ENCODE results near the gene TDRD9. TPM values are rescaled to one million over a fixed set of nuclear protein-coding genes. Genes with fewer than 3 reads are reported as not detected.

The TDRD9 gene
- polyA plus RNA-seq, 3 donors, result 2.4 to 3.6 (median 2.7) TPM

DNA sequence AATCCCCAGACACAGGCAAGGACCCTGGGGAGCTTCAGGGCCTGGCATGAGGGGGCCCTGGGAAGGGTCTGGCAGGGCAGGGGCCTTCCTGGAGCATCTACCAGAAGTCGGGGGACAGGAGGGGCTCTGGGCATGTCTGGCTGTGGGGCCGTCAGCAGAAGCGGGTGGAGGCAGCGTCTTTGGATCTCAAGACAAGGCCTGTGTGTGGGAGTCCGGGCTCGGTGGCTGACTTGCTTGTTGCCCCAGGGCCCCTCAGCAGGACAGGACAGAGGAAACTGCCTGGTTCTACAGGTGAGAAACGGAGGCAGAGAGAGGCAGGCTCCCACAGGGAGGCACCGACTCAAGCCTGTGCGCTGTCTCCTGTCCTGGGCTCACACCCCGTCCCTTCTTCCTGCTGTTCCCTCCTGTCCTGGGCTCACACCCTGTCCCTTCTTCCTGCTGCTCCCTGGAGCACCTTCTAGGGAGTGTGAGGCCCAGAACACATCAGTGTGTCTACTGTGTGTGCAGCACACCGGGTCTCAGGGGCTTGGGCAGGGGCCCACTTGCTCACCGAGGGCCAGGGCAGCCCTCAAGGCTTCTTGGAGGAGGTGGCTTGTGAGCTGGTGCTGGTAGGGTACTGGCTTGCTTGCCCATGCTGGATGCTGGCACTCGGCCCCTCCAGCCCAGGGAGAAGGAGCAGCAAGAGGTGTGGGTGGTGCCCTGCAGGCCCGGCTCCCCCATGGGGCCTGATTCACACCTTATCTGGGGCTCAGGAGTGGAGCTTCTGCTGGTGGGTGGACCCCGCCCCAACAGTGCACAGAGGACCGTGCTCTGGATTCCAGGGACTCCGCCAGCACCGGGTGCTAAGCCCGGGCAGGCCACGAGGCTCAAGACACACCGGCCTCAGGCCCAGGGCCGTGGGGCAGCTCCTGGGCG lies 172.2 kb downstream of the TDRD9 start:
- no peak for DNase-seq (ENCODE audit: low read depth in 3 of 3, low spot score in 2 of 3)

DNA sequence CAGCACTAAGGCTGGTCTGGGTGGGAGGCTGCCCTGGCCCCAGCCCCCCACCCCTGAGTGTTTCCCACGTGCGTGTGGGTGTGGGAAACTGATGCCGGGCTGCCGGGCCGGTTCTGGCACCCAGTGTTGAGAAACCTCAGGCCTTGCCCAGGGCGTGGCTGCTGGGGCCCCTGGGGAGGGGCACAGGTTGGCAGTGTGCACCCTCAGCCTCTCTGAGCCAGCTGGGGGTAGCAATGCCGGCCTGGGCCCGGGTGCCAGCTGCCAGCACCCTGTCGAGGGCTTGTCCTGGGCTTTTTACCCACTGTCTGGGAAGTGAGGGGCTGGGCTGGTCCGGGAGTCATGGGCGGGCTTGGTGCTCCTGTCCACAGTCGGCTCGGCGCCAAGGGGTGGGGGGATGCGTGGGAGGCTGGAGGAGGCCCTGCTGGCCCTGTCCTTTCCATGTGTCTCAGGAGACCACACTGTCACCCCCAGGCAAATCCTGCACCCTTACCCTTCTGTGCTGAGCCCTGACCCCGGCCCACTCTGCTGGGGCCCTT lies 172.9 kb downstream of the TDRD9 start:
- no peak for DNase-seq (ENCODE audit: low read depth in 3 of 3, low spot score in 2 of 3)

DNA sequence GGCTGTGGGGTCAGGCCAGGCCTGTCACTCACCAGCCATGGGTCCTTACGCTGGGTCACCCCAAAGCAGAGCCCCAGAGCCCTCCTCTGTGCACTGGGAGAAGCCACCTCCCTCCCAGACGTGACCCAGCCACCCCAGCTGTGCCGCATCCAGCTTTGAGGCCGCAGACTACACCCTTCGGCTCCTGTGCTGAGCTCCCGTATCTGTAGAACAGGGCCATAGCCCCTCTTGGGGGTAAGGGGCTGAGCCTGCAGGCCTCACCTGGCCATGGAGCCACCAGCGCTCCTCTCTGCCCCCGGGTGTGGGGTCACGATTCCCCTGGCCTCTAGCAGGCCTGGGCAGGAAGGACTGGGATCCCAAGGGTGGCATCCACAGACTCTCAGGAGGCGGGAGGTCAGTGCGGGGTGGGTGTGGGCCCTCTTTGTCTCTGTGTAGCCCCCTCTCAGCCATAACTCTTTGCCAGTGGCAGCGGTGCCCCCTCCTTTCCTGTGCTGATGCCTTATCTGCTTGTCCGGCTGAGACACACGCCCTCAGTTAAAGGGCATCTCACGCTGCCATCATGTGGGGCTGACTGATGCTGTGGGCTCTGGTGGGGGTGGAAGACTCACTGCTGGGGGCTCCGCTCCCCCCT lies 173.5 kb downstream of the TDRD9 start:
- no peak for DNase-seq (ENCODE audit: low read depth in 3 of 3, low spot score in 2 of 3)

Other genes with a start within 250 kb of the TDRD9 start
- 10 to 100 TPM; 11.3 to 13.5 (median 12.2) TPM for gene XRCC3, start 213.0 kb upstream of the TDRD9 start, polyA plus RNA-seq (ENCODE audit: insufficient read length in 3 of 3)
- gene ZFYVE21, start 212.6 kb upstream of the TDRD9 start, polyA plus RNA-seq (ENCODE audit: insufficient read length in 3 of 3), result 10 to 100 TPM; 48.7 to 53.6 (median 49.6) TPM
- 10 to 100 TPM; 28.4 to 30.9 (median 29.4) TPM for gene PPP1R13B, start 80.9 kb upstream of the TDRD9 start, polyA plus RNA-seq (ENCODE audit: insufficient read length in 3 of 3)
- gene RD3L, start 14.1 kb downstream of the TDRD9 start, polyA plus RNA-seq (ENCODE audit: insufficient read length in 3 of 3), result under 1 TPM in 1 of 3 donors, not detected in 2; 0.14 TPM
- 10 to 100 TPM in 2 of 3 donors, 1 to 10 TPM in 1; 9.6 to 11.0 (median 10.8) TPM for gene ASPG, start 157.2 kb downstream of the TDRD9 start, polyA plus RNA-seq (ENCODE audit: insufficient read length in 3 of 3)
- gene KIF26A, start 210.1 kb downstream of the TDRD9 start, polyA plus RNA-seq (ENCODE audit: insufficient read length in 3 of 3), result 1 to 10 TPM; 5.7 to 9.1 (median 9.1) TPM